Posterior cingulate gyrus (tissue), 11 donors: Measurements from ENCODE around the gene MPZL3.

ENCODE experiments used
- DNase-seq, 10 donors: peaks; one replicate each; pipeline versions ENCODE4 v3.0.0 to v3.0.0-alpha.2; 2020 to 2021; ENCODE audit warnings: mixed read lengths in 3 of 10
- intact Hi-C: fragments of 100-400 bp; cut with DNase I; formaldehyde crosslinking; loops from one replicate; pipeline ENCODE4 v1.15.1; 2023

Gene MPZL3

DNA sequence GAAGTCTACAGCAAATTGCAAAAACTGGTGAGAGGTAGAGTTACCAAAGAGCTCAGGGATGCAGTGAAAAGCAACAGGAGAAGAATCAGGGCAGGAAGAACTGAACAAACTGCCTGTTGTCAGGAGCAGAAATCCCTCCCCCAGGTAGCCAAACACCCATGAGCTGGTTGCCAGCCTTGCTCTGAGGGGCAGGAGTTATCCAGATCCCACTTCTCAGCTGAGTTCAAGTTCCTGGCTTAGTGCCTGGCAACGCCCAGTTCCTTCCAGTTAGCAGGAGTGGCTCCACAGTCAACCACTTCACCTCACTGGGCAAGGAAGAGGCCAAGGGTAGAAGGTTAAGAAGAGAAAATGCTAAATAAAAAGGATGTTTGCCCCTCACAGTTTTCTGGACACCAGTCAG is 13.8 kb upstream of the MPZL3 start:
- DNase-seq, result no peak
- intact Hi-C loops, result no loop called here

DNA sequence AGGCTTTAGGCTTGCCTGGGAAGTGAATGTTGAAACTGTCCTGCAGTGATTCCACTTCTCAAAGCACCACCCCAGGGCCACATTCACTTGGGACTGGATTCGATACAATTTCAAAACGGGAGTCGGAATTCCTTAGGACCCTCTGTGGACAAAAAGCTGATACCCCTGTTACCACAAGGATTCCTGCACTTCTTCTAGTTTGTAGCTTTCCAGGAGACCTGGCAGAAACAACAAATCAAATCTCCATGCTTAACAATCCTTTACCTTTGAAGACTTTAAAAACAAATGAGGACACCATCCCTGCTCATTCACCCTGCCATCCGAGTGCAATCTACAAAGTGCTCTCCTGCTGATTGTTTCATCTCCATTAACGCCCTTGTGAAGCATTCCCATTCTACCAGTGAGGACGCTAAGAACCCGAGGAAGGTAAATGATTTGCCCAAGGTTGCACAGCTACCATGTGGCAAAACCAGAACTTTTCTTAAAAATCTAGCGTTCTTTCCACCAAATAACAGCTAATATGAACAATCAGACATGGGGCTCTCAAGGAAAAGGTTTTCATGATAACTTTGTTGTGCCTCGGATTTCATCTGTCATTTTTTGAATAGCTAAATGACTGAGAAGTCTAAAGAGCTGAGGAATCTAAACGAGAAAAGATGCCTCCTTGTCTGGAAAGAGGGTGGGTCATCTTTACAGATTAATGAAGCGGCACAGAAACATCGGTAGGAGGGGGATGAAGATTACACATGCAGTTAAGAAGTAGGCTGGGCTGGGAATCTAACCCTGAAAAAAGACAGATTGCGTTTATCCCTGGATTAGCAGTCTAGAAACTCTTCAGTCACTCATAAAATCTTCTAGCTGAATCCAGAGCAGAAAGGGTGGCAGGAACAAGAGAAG is 12.7 kb upstream of the MPZL3 start:
- intact Hi-C loops, result no loop called here
- no peak for DNase-seq

DNA sequence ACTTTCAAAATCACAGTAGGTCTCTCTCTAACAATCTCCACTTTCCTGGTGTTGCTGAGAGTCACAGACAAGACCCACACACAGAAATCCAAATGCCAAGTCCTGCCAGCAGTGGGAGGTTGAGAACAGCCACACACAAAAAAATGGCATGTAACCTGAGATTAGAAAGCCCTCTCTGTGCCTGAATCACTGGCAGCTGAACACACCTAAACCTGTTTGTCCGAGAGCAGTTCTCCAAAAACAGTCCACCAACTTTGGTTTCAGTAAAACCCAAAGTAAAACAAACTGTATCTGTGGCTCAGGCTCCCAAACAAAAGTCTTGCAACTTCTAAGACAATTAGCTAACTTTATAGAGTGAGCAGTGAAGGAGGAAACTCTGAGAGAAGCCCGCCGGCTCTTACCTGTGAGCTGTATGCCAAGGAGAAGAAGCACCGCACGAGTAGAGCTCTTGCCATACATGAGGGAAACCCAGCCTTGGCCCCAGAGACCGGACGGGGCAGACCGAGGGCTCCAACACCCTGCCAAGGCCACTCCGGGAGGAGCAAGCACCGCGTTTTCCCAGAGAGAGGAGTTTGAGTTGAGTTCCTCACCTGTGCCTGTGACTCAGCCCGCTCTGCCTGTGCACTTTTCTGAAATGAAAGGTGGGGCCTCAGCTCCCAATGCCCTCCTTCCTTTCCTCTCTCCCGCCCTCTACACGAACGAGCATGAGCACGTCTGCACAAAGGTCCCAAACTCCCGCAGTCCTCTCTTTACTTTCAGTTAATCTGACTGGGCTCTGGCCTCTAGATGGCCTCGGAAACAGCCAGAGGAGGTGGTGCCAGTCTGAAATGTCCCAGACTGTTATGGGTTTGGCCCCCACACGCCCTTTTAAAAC is 11.8 kb upstream of the MPZL3 start, which contains the start of gene MPZL2:
MPZL2 (minus strand) TSS at position 603 of the 874 bp plus-strand sequence; CDS start at position 459, 144 bp downstream.
- intact Hi-C loops, result no loop called here
- DNase-seq, result no peak

DNA sequence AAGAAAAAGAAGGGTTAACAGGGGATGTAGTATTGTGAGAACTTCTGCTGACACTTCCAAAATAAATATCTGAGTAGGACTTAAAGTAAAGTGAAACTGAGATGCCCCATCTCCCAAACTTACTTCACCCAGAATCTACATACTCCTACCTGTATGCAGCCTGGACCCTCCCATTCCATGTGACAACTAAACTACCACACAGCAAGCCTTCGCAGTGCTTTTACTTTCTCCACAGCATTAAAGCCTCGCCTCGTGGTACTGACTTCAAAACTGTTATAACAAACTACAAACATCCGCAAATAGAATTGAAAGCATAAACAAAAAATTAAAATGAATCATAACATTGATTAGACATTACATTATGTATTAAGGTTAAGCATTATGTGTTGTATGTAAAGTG is 10.9 kb upstream of the MPZL3 start:
- DNase-seq, result no peak
- intact Hi-C loops, result no loop called here

DNA sequence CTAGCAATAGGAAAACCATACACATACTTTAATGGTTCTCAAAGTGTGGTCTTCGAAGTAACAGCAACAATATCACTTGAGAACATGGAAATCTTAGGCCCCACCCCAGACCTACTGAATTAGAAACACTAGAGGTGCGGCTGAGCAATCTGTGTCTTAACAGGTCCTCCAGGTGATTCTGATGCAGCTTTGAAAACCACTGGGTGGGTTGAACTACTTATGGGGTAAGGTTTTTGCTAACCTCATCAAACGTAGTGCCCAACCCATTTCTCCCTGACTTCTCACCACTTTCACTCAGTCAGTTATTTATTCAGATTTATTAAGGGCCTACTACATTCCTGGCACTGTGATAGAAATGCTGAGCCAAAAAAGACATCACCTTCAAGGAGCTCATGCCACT is 8.2 kb upstream of the MPZL3 start:
- DNase-seq, result no peak
- intact Hi-C loops, result no loop called here

DNA sequence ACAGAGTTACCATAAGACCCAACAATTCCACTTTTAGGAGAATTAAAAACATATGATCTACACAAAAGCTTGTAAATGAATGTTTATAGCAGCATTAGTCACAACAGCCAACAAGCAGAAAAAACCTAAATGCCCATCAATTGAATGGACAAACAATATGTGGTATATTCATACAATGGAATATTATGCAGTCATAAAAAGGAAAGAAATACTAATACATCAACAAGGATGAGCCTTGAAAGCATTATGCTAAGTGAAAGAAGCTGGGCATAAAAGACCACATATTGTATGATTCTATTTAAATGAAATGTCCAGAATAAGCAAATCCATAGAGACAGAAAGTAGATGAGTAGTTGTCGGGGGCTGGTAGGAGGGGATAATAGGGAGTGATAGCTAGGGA is 7.0 kb upstream of the MPZL3 start:
- intact Hi-C loops, result no loop called here
- DNase-seq, result no peak

DNA sequence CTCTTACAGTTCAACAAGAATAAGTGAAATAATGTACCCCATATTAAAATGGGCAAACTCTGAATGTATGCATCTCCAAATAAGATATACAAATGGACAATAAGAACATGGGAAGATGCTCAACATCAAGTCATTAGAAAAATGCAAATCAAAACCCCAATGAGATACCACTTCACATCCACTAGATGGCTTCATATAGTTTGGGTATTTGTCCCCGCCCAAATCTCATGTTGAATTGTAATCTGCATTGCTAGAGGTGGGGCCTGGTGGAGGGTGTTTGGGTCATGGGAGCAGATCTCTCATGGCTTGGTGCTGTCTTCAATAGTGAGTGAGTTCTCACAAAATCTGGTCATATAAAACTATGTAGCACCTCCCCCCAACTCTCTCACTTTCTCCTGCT is 6.2 kb upstream of the MPZL3 start:
- DNase-seq, result no peak
- intact Hi-C loops, result no loop called here

DNA sequence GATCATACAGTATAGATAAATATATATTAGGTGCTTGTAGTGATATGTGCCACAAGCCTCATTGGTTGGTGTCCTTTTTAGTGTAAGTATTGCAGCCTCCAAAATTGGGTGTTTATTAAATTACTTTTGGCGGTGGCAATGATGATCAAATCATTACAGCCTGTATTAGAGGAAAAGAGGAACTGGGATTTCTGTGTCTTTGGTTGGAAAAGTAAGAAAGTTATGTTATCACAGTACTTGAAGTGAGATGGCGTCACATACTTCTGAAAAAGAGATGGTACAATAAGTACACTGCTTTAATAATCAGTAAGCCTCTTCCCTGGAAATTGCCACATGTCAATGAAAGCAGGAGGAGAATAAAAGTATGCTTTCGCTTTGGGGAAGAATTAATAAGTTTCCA is 523 bp upstream of the MPZL3 start:
- no peak for DNase-seq
- intact Hi-C loops, result no loop called here

DNA sequence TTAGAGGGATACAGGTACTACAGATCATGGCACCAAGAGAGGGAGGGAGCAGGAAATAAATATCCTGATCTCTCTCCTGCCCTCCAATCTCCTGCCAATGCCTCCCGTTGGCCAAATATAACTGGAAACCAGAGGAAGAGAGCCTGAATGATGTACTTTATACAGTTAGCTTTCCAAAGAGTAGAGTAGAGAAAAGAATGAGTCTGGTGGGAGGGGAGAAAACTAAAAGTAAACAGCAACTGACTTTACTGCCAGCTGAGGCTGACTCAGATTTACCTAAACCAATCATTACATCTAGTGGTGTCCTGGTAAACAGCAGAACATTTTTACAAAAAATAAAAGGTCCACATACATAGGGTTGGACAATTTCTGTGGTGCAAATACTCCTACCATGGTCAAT is 5.1 kb downstream of the MPZL3 start:
- intact Hi-C loops, result no loop called here

DNA sequence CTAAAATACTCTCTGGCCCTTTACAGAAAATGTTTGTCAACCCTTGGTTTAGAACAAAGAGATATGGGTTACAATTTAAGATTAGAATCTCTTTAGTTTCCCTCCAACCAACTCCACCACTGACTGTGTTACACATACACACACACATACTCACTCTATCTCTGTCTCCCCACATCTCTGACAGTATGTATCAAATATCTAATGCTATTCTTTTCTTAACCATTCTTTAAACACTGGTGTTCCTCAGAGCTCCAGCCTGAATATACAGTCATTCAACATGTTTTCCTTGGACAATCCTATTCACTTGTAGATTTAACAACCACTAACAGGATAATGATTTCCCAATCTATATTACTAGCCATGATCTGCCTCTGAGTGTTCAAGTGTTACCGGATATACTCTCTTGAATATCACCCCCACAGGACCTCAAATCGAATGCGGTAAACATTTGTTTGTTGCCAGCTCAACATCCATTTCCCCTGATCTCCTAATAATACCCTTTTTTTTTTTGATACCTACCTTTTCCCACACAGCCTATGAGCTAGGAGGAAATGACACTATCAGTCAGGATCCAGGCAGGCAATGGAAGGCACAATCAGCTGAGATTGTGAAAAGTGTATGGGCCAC is 6.1 kb downstream of the MPZL3 start:
- intact Hi-C loops, result no loop called here
- DNase-seq, result no peak

More for the DNA sequence above, 5.1 kb downstream of the MPZL3 start:
- no peak for DNase-seq

DNA sequence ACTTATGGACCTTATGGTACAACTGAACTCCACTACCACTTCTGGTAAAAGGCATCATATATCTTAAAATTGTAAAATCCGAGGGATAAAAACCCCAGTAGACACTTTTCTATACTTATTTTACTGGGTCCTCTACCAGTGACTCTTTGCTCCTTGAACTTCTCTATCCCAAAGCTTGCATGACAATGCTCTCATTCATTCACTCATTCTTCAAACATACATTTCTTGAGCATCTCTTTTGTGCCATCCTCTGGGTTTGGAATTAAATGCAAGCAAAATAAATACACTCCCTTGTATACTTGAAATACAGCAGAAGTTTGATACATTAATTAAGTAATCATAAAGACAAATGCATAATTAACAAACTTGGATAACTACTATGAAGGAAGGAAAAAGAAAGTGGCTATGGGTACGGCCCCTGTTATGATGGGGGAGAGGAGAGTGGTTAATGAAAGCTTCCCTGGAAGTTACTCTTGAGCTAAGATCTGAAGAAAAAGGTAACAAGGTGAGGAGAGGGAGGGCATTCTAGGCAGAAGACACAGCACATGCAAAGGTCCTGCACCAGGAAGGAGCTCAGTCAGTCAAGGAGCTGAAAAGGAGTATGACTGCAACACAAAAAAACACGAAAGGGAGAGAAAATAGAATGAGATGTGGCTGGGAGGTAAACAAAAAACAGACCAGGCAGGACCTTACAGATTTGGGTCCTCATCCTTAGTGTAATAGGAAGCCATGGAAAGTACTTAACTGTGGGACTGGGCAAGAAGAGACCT is 8.0 kb downstream of the MPZL3 start:
- DNase-seq, result no peak
- intact Hi-C loops, result no loop called here

DNA sequence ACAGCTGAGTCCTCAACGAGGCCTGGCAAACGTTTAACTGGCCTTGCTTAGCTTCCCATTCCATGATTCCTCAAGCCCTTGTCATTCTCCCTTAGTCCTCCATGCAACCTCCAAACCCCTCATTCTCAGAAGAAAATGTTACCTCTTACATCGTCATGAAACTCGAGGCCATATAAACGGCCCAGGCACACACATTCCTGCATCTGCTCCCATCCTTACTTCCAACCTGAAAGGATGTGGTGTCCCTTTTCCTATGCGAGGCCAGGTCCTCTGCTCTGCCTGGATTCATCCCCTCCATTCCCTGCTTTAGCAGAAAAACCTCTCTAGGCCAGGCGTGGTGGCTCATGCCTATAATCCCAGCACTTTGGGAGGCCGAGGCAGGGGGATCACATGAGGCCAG is 9.0 kb downstream of the MPZL3 start:
- intact Hi-C loops, result no loop called here

DNA sequence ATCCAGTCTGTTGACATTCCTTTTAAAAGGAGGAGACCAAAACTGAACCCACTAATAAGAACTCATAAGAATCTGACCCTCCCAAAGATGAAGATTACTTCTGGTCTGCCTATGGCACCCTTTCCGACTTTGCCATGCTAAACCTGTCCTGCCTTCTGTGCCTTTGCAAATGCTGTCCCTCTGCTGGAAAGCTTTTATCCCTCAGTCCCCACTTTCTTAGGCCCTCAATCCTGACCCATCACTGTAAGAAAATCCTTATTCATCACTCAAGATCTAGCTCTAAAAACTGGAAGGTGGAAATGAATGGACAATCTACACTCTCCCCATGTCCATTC is 10.4 kb downstream of the MPZL3 start:
- no peak for DNase-seq
- intact Hi-C loops, result no loop called here

More for the DNA sequence above, 9.0 kb downstream of the MPZL3 start:
- no peak for DNase-seq

DNA sequence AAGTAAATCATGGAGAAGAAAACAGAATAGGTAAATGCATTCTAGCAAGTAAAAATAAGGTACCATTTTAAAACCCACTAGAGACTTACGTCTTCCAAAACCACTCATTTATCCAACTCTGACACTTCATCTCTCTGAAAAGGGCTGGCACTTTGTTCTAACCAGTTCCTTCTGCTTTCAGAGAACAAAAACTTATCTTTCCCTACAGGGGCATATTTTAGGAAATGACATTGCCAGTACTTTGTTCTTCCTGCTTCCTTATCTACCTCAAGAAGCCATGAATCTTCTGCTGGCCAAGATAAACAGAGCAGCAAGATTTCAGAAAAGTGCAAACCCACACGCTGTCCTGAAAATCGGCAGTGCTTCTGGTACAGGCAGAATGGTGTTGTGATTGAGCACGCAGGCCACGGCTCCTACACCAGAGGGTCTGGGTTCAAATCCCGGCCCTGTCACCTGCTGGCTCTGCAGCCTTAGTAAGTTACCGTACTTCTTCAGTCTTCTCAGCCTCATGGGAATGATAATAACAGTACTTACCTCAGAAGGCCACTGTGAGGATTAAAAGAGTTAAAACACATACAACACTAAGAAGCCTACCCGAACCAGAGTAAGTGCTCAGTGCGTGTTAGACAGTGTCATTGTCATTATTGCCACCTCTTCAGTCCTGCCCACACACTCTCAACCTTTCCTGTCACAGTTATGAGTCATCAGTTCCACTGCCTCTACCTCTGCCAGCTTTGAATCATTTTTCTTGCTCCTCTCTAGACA is 11.0 kb downstream of the MPZL3 start:
- no peak for DNase-seq
- intact Hi-C loops, result no loop called here

DNA sequence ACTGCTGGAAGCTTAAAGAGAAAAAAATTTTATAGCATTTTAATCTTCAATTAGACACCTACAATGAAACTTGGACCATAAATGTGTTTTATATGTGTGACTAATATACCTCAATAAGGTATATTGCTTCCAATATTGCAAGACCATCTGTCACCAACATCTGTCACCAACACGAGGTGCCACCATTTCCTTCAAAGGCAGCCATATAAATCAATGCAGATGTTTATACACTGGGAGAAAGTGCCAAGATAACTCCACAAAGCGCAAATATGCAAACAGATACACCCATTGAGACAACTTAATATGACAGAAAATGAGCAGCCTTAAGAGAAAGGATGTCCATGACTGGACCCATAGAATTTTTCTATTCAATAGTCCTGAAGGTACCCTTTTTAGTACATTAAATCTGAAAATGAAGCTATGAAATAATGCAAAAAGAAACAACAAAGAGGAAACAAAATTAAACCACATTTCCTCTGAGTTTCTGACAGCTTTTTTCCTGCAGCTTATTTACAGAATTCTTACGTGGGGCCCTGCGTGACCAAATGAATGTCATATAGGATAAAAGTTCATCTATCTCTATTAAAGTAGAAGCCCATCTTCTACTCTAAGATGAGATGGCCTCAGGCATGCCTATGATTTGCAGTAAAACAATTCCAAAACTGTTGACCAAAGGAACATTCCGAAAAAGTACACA is 12.5 kb downstream of the MPZL3 start:
- no peak for DNase-seq
- intact Hi-C loops, result no loop called here

DNA sequence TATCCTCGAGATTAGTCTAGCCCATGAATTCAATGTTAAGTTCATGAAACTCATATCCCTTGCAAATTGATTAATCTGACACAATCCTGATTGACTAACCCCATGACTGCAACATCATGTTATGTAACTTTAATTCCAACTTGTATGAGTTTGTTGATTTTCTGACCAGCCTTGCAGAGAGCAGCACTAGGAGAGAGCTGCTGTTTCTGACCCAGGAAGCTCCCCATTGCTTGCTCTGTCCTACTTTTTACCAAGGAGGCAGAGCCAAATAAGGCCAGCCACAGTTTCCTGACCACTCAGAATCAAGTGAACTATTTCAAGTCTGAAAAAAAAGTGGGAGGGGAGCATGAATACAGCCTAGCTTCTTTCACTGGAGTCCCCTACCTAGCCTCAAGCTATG is 13.2 kb downstream of the MPZL3 start:
- intact Hi-C loops, result no loop called here
- no peak for DNase-seq

DNA sequence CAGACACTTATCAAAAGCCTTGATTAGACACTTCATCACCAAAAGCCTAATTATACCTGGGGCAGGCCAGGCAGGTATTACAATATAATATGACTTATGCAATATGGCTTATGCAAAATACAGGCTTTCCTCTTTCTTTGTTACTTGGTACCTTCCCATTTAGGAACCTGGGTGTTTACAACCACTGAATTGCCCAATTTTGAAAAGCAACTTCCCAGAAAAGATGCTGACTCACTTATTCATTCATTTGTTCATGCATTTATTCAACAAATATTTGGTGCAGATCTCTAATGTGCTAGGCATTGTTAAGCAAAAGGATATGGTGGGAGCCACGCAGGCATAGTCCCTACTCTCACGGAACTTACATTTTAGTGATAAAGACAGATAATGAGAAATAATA is 13.7 kb downstream of the MPZL3 start:
- intact Hi-C loops, result no loop called here
- DNase-seq, result no peak

DNA sequence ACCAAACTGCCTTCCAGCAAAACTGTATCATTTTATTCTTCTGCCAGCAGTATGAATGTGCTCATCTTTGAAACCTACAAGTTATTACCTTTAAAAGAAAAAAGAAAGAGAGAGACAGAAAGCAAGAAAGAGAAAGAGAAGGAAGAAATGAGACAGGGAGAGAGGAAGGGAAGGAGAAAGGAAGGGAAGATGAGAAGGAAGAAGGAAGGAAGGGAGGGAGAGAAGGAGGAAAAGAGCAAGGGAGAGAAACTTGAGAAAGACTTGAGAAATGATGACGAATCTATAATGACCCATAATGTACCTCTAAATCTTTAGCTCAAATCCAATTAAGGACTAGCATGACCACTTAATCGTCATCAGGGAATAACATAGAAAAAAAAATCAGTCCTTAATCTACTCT is 16.0 kb downstream of the MPZL3 start:
- intact Hi-C loops, result no loop called here
- DNase-seq, result no peak

DNA sequence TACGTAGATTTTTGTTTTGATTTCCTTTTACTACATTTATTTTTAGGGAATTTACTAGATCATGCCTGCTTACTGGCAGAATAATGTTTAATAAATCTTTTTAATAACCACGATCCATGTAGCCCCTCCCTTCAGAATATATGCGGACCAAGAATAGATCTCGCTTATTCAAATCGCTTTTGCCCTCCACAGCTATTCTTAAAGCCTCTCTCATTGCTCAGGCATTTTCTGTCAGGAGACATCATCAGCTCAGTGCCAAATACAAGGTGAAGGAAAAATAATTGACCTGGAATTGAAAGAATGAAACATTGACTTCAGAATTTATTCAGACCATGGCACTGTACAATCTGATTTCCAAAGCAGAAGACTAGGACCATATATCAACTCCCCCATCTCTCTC is 17.3 kb downstream of the MPZL3 start:
- DNase-seq, result no peak
- intact Hi-C loops, result no loop called here
